Stimulated activated CD8-positive, alpha-beta memory T cell treated with anti-CD3 and anti-CD28 coated beads, Interleukin-12 subunit alpha, Interleukin-12 subunit beta, amount 100 ng/mL, for 1 hour (primary cell): ENCODE results near the gene SMYD3.

ENCODE experiments used
- DNase-seq: peaks from one replicate; pipeline ENCODE4 v3.0.0-alpha.2; 2020; ENCODE audit warnings: low read depth

The SMYD3 gene

DNA sequence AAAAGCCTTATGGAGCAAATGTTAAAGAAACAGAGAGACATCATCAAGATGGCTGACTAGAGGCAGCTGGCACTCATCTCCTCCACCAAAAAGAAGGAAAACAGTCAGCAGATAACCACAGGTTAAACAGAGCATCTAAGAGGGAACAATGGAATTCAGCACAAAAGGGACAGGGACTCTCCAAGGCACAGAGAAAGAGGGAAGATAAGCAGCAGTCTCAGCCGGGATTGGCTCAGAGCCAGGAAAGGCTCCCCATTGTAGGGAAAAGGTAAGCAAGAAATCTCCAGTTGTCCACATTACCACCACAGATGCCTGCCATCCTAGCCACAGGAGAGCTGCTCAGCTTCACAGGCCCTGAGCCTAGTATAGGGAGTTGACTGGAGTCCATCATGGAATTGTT, 605.5 kb downstream of the SMYD3 start:
- DNase-seq: no peak

DNA sequence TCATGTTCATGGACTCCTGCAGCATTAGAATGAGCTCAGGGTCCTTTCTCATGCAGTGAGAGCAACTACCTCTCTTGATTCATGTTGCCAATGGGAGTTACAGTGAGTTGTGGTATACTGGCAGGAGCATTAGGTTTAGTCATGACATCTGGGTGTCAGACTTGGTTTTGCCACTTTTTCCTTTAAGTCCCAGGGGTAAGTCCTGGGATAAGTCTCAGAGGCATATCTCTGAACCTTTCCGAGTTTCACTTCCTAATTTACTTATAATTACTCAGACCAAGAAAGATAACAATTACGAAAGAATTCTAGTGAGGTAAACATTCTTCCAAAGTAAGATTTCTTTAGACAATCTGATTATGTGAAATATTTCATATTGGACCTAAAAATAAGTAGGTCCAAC, 606.0 kb downstream of the SMYD3 start:
- no peak for DNase-seq

DNA sequence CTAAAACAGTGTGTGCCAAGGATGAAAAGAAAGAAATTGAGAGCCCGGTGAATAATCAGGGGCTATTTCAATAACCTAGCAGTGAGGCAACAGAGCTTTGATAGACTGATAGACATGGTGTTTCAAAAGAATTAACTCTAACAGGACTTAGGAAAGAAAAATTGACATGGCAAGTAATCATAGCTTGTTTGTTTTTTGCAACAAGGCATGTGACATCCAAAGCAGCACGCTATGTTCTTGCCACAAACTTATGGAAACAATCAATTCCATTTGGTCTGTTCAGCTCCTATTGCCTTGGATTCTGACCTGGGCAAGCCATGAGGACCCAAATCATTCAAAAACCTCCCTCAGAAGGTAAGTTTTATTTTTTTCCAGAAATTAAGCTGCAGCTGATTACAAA, 608.5 kb downstream of the SMYD3 start:
- no peak for DNase-seq

DNA sequence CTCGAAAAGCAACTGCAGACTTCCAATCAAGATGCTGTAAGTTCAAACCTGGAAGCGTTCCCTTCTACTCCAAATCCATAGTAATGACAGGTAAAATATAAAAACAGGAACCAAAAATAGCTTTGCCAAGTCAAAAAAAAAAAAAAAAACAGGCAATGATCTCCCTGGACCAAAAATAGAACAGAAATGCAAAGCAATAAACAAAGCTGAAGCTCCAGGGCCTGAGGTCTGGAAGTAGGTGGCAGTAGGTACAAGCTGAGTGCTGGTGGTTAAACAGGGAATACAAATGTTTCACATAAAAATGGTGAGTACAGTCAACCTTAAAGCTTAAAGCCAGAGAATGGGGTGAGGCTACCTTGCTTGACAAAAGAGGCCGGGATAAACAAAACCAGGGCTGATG, 610.8 kb downstream of the SMYD3 start:
- DNase-seq: no peak

DNA sequence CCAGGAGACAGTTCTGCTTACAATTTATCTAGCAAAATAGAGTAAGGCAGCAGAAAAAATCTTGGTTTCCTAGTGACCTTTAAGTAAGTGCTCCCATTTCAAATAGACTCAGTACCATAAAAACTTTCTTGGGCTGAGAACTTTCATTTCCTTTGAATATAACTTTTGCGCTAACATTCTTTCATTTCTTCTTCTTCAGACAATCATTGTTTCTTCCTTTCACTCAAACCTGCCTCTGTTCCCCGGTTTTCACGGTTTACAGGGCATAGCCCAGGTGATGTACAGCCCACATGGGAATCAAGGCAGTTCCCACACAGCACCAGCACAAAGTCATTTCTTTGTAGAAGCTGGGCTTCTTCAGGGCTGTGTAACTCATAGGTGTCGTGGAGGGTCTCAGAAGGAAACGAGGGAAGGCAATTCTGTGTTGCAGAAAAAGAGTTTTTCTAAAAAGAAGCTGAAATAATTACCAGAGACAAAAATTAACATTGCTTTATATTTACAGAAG, 611.6 kb downstream of the SMYD3 start:
- DNase-seq: no peak

DNA sequence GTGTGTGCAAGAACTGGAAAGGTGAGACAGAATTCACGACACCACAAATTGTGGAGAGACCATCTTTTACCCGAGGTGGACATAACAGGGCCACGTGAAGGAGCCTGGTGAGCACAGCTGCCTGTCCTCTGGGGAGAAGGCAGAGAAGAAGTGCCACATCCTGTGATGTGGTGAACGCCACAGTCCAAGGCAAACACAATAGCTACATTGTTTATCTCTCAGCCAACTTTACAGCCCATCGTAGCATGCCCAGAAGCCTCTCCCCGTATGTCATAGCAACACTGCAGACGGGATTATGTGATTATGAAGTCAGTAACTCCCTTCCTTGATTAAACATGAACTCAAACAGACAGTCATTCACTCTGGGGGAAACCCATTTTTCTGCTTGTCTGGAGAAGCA, 612.2 kb downstream of the SMYD3 start:
- DNase-seq: no peak

DNA sequence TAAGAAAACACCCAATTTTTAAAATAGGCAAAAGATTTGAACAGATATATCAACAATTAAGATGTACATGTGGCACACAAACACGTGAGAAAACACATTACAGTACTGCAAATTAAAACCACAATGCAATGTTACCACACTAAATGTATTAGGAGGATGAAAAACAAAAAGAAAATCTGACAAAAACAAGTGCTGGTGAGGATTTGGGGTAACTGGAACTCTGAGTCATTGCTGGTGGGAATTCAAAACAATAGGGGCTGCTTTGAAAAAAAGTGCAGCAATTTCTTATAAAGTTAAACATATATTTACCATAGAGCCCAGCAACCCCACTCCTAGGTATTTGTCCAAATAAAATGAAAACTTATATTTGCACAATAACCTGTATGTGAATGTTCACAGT, 614.1 kb downstream of the SMYD3 start:
- DNase-seq: no peak

DNA sequence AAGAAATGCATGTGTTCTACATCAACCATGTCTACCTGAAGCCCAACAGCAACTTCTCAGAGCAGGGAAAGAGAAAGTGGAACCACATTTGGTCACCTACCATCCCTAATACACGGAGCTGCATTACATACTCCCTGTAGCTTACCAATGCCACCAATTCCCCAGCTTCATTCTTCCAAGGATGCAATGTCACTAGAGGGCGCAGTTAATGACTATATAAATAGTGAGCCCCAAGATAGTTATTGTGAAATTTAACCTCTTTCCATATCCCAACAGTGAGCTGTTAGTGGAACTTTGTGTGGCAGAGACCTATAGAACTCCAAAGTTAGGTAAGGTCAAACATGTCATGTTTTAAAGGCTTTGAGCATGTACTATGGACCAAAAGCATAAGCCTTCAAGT, 618.3 kb downstream of the SMYD3 start:
- DNase-seq: no peak

DNA sequence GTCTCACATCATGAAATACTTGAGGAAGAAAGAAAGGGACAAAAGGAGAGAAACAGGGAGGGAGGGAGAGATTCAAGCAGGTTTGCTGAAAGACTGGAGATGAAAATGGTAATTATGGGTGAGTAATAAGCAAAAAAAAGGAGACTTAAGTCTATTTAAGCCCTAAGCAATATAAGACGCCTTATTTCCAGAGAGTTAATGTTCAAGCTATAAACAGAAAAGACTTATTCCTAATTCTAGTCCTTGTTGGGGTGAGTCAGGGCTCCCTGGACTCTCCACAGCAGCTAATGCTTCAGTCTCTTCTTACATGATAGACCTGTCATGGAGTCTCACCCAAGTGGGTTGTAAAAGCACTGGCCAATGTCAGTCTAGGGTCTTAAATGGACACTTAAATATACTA, 619.2 kb downstream of the SMYD3 start:
- DNase-seq: no peak

DNA sequence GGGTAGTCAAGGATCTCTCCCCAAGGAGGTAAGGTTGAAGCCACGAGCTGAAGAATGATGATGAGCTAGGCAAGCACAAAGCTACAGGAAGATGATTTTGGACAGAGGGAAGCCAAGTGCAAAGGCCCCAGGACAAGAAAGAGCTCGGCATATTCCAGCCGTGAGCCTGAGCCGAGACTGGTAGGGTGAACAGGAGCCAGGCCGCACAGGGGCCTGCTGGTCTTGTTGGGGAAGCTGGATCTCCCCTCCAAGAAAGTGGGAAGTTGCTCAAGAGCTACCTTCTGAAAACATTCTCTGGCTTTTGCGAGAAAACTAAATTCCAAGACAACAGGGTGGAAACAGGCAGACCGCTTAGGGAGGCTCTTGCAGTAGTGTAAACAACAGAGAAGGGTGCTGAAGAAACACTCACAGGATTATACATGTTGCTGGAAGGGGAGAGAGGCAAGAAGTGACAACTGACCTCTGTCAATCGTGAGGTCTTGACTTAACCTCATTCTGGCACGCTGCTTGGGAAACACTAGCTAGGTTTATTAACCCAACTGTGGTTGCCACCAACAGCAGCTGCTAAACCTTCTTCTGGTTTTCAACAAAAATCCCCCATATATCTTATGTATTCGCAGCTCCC, 625.2 kb downstream of the SMYD3 start:
- no peak for DNase-seq

DNA sequence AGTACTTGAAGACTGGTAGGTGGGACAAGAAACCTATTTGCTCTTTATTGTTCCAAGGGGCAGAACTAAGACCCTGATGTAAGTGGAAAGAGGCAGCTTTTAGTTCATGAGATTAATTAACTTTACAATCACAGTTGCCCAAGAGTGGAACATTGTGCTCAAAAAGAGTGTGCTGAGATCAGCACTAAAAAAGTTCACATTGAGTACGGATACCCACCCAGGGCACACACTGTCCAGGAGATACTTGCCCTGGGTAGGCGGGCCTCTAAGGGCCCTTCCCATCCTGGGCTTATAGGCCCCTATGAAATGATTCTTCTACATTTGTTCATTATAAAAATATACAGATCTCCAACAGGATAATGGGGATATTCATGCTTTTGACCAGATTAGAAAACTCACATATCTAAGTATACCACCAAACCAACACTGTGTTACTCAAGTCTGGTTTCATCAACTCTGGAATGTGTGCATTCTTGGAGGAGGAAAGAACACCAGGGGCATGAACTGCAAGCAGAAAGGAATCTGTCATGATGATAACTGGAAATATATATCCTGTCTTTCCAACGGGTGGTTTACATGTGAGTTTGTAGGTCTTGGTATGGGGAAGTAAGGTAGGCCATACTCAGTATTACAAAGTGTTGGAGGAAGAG, 626.2 kb downstream of the SMYD3 start:
- no peak for DNase-seq

DNA sequence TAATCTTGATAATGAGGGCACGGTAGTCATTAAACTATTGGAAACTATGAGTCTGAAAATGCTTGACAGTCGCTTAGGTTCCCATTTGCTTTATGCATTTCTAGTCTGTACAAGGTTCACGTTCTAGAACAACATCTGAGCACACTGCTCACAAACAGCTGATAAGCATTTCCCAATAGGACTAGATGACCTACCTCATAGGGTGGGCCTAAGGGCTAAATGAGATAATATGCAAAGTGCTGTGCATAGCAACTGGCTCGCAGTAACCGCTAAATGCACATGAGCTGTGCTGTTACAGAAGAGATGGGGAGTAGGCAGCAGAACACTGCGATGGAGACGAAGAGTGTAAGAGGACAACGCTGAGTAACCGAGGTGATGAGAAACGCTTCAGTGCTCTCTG, 628.0 kb downstream of the SMYD3 start:
- no peak for DNase-seq

DNA sequence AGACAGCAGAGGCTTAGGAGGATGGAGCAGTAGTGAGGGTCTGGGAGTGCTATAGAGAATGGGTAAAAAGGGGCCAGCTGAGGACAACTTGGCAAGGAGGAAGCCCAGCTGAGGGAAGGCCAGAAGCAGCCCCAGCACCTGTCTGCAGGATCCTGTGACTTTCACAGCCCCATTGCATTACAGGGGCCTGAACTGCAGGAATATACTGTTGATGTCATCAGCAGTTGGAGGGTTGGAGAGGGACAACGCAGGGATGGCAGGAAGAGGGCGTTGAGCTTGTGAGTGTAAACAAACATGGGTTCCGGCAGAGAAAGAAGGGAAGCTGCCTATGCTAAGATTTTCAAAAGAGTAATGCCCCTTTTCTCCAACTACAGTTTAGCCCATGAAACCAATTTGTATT, 628.5 kb downstream of the SMYD3 start:
- DNase-seq: no peak

DNA sequence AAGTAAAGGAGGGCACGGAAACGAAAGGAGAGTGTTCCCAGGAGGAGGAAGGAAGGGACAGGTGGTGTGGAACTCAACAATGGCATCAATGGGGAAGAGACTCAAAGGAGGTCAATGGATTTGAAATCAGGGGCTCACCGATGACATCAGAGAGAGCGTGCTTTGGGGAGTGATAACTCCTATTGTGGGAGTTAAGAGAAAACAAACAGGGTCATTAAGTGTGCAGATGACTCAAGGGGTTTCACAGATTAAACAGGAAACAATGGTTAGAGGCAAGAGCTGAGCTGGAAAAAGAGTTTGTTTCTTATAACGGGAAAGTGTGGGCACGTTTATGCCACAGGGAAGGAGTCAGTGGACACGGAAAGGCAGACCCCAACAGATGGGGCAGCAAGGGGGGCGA, 629.1 kb downstream of the SMYD3 start:
- DNase-seq: no peak

DNA sequence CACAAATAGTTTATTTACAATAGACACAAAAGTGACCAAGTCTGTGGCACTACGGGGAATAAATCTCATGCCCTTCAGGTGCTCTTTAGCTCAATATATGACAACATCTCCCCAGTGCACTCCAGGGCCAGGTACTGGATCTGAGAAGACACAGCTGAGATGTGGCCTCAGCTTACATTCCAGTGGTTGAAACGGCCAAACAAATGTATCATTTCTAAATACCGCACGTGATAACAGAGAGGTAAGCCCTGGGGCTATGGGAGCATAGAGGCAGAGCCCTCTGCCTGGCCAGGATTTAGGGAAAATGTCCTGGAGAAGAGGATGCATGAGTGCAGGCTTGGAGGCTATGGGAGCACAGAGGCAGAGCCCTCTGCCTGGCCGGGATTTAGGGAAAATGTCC, 630.5 kb downstream of the SMYD3 start:
- DNase-seq: no peak

DNA sequence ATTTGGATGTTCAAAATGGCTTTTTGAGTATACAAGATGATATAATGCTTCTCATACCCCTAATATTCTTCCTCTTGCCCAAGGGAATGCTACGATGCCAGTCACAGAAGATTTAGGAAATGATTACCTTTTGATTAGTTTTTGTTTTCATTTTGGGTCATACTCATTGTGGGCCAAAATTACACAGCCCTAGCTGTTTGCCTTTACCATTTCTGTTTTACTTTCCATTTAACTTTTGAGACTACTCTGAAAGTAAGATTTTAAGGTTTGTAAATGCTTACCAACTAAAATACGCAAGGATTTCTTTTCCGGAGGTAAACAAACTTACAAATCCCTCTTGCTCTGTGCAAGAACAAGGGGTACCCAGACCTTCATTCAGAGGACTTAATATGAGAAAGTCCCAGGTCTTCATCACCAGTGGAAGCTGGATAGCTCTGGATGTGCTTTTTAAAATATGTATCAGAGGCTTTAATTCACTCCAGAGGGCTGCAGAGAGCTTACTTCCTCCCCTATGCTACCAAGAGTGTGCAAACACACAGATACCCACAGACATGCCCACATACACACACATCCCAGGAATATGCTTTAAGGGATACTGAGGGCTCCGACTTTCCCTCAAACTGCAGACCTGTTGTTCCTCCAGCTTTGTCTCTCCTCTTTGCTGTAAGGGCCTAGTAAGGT, 631.4 kb downstream of the SMYD3 start:
- no peak for DNase-seq

DNA sequence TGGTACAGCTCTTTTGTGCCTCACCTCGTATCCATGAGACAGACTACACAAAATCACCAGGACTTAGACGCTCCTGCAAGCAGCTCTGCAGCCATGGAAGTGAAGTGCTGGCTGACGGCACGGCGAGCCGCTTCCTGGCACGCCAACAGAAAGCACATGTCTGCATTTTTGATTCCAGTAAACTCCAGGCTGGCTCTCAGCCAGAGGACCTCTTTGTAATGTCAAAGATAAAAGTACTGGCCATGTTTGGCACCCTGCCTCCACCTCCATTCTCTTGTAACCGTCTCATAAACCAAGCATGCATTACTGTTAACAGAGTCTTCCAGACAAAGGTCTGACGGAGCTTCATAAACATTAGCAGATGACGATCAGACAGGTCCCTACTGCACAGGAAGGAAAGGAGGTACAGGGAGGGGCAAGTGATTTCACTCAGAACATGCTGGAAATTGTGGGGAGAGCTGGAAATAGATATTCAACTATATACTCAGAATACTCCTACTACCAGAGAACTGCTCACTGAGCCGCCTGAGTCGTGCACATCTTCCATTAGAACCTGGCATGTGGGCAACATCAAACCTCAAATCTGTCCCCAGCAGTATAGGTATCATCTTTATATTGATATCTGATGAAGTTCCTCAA, 632.0 kb downstream of the SMYD3 start:
- DNase-seq: no peak

DNA sequence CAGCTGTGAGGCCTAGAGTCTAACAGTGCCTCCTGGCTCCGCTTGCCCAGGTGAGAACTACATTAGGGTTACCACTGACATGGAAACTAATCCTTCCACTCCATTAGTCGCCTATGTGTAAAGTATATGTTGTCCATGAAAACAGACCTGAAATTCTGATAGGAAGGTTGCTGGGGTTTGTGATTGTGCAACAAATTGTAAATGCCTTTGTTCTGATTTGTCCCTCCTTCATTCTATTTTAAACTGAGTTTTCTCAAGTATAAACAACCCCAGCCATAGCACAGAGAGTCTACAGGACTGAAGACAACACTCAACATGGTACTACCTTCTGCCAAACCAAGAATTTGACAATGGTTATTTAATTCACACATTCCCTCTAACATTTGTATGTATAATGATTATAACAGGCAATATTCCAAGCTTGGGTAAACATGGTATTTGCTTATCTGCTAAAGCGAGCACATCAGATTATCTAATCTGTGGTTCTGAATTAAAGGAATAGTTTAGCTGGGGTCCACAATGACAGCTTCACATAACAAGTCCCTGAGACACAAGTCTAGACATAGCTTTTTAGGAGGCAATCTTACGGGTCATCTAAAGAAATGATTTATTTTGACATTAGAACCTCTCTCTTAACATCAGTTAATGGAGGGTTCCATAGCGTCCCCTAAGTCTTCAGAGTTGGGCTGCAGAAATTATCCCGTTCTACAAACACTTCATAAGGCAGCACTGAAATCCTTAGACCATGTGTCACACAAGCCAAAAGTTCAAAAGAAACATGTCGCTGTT, 633.0 kb downstream of the SMYD3 start:
- no peak for DNase-seq

DNA sequence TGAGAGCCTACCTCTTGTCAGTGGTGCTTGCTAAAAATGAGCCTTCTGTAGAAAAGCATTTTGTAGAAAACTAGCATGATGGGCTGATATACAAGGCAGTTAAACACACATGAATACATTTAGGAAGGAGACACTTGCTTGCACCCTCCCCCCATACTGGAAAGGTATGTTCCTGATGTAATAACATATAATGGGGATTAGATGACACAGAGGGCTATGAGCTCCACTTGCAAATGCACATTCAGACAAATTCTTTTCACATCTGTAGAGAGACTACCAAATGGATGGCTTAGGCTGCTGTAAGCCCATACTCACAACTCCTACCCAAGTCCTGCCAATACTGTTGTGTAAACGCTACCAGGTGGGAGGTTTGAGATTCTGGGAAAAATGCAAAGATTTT, 634.0 kb downstream of the SMYD3 start:
- no peak for DNase-seq

DNA sequence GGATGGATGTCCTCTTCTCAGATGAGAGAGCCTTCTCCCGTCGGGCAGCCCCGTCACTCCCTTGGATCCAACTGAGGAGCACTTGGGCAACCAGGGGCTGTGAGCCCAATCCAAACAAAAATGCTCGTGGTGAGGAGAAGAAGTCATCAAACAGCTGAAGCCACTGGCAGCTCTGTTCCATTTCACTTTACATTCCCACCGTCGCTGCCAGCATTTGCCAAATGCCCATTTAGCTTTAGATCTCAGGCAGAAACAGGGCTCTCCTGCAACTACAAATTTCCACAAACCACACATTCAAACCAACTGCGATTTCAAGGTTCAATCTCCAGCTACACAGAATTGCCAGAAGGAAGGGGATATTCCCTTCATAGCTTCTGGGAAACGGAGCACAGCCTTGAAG, 634.6 kb downstream of the SMYD3 start:
- DNase-seq: no peak

DNA sequence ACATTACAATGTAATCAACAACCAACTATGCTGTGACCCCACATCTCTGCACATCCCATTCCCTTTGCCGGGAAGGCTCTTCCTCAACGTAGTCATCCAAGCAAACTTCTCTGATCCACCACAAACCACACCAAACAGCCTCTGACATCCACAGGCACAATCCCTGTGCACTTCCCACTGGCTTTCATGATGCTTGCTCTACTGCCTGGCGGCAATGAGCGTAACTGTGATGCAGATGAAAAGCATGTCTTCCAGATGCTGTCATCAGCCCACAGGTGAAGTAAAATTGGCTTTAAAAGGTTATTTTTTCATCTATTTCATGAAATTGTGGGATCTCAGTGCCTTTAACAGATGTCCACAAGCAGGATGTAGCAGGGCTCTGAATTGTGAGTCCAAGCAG, 635.2 kb downstream of the SMYD3 start:
- DNase-seq: no peak

DNA sequence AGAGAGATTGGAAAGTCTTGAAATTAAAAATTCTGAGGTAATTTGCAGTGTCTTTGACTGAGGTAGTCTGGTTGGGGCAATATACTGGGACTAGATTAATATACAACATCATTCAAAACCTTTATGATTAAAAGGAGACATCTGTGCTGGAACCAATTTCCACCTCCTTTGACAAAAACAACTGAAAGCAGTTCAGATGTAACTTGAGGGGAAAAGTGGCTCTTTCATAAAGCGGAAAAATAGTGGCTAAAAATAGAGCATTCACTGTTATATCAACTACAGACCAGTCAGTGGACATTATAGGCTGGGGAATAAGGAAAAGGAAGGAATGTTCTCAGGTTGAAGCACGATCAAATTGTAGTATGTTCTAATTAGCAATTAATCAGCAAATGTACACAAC, 635.9 kb downstream of the SMYD3 start:
- DNase-seq: no peak
